ENCODE results near the gene TAS2R31.
"Not testable (repeated sequence)": the region's sequence is repeated elsewhere in the genome, so short reads cannot be mapped to it uniquely, and the experiment has no call there.

DNA sequence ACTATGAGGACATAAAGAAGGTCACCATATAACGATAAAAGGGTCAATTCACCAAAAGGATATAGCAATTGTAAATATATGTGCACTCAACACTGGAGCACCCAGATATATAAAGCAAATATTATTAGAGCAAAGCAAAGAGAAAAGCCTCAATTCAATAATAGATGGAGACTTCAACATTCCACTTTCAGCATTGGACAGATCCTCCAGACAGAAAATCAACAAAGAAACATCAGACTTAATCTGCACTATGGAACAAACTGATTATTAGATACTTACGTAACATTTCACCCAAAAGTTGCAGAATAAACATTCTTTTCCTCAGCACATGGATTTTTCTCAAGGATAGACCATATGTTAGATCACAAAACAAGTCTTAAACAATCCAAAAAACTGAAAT, 10.2 kb upstream of the TAS2R31 start:
- TF ChIP-seq, protein P1, sequence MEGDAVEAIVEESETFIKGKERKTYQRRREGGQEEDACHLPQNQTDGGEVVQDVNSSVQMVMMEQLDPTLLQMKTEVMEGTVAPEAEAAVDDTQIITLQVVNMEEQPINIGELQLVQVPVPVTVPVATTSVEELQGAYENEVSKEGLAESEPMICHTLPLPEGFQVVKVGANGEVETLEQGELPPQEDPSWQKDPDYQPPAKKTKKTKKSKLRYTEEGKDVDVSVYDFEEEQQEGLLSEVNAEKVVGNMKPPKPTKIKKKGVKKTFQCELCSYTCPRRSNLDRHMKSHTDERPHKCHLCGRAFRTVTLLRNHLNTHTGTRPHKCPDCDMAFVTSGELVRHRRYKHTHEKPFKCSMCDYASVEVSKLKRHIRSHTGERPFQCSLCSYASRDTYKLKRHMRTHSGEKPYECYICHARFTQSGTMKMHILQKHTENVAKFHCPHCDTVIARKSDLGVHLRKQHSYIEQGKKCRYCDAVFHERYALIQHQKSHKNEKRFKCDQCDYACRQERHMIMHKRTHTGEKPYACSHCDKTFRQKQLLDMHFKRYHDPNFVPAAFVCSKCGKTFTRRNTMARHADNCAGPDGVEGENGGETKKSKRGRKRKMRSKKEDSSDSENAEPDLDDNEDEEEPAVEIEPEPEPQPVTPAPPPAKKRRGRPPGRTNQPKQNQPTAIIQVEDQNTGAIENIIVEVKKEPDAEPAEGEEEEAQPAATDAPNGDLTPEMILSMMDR (conservative IDR thresholded peaks at IDR 0.05 in 1 of 2, IDR thresholded peaks at IDR 0.05 in 1 of 2; ENCODE audit: low read depth in 1 of 2, low read length in 2 of 2) = not testable (repeated sequence)
- not testable (repeated sequence) for TF ChIP-seq EZH2 (IDR thresholded peaks at IDR 0.05; ENCODE audit: low read length, missing control alignments)
